GM12892 (cell line): Measurements from ENCODE around the gene SETMAR.

ENCODE experiments used
- DNase-seq: peaks from one replicate; pipeline ENCODE4 v3.0.0; 2011; ENCODE audit not compliant: insufficient read length
- FAIRE-seq: peaks from 2 replicates; lab custom pipeline; 2011; peaks lifted over from hg19 to GRCh38; lab: Jason Lieb, UNC
- POLR2A ChIP-seq: IDR thresholded peaks from 2 replicates; pipeline ENCODE4 v1.6.1; 2011; ENCODE audit warnings: low read depth, low read length, control low read depth
- POLR2AphosphoS5 ChIP-seq: IDR thresholded peaks from 2 replicates; pipeline ENCODE4 v1.6.1; 2011; ENCODE audit warnings: low read depth, low read length, control low read depth
- TAF1 ChIP-seq: IDR thresholded peaks from 2 replicates; pipeline ENCODE4 v1.6.1; 2011; ENCODE audit warnings: low read depth, mild to moderate bottlenecking, control low read depth, low read length, borderline replicate concordance

Gene SETMAR

DNA sequence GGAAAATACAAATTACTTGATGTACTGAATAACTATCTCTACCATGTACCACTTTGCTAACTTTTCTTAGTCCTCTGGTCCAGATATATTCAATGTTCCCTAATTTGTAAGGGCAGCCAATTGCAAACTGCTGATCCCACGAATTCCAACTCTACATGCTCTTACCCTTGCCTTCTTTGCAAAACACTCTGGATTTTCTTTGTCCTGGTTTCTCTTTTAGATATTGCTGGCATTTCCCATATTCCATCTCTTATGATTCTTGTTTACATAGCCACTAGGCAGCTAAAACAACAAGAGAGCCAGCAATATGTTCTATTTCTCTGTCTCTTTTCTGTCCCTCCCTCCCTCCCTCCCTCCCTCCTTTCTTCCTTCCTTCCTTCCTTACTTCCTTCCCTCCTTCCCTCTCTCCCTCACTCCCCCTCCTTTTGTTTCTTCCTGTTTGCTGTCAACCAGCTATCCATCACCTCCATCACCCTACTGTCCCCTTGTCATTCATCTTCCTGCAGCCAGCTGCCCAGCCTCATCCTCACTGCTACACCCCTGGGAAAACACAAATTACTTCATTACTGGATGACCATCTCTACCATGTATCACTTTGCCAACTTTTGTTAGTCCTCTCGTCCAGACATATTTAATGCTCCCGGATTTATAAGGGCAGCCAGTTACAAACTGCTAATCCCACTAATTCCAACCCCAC, 33.8 kb downstream of the SETMAR start:
- no peak for FAIRE-seq
- TF ChIP-seq TAF1 = no peak
- no peak for TF ChIP-seq POLR2AphosphoS5
- TF ChIP-seq POLR2A = no peak
- DNase-seq = no peak

DNA sequence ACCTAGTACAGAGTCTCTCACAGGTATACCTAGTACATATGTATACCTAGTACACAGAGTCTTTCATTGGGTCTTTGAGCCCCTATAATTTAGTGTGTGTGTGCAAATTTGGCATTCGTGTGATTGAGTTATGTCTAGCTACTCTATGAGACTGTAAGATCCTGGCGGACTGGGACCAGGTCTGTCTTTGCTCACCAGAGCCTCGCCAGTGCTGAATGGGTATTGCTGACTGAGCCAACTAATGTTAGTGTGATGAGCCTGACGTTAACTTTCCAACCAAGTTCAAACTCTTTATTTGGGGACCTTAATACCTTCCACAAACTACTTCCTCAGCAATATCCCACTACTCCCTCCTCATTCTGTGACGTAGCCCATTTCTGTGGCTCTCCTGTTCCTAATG, 35.6 kb downstream of the SETMAR start:
- FAIRE-seq (no peak), DNase-seq (no peak)

DNA sequence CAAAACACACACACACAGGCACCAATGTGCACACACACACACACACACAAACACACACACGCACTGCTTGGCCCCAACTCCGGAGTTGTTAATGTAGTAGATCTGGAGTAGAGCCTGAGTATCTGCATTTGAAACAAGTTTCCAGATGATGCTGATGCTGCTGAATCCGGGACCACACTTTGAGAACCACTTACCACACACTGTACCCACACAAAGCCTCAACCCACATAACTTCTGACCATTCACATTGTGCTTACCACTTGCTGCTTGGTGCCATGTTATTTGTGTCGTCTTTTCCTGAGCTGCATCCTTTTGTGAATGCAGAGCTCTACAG, 36.9 kb downstream of the SETMAR start:
- no peak for TF ChIP-seq POLR2AphosphoS5
- TF ChIP-seq TAF1 = no peak
- TF ChIP-seq POLR2A = no peak
- DNase-seq (no peak), FAIRE-seq (no peak)

More for the DNA sequence above, 35.6 kb downstream of the SETMAR start:
- TF ChIP-seq POLR2AphosphoS5 (no peak), TAF1 (no peak), POLR2A (no peak)

DNA sequence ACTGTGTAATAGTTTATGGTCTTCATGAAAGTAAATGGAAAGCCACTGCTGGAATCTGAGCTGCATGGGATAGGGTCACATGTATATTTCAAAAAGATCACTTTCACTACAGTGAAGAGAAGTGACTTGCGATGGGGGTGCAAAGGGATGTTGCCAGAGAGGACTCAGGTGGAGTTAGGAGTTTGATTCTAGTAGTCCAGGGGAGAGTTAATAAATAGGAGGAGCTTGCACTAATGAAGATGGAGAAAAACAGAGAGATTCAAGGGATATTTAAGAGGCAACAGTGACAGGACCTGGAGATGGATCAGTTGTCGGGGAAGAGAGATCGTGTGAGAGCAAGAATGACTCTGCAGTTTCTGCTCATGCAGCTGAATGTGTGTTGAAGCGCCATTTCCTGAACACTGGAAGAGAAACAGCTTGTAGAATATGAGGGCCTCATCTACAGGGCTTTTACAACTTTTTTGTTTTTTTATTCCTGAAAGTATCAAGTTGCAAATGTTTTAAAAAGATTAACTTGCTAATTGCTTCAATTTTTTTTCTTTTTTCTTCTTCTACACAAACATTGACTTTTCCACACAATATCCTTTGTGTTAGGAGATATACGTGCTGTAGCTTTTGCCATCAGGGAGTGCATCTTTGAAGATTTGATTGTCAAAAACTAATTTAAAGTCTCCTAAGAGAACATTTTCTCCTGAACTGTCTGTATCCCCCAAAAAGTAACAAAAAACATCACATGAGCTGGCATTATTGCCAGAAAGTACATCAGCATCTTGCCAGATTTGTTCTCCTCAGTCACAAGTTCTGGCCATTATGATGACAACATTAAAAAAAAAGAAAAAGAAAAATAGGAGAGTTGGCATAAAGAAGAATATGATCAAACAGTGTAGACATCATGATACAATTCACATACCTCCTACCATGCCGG, 37.5 kb downstream of the SETMAR start:
- TF ChIP-seq TAF1 = no peak
- no peak for TF ChIP-seq POLR2A
- TF ChIP-seq POLR2AphosphoS5 = no peak
- no peak for DNase-seq
- FAIRE-seq = no peak

DNA sequence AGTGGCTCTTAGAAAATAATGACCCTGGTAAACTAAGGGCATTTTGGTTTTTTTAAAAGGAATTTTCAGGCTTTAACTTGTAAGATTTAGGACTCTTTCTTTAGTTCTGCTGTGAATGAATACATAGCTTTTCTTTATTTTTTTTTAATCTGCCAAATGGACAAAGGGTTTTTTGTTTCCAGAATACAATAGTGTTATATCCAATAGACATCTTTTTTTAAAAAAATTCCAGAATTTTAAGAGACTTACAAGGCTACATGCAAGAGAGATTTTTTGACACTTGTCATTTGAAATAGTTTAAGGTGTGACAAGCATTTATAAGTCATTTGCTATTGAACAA, 38.1 kb downstream of the SETMAR start:
- DNase-seq (no peak), FAIRE-seq (no peak)
- TF ChIP-seq TAF1 = no peak
- TF ChIP-seq POLR2AphosphoS5 = no peak
- TF ChIP-seq POLR2A = no peak

DNA sequence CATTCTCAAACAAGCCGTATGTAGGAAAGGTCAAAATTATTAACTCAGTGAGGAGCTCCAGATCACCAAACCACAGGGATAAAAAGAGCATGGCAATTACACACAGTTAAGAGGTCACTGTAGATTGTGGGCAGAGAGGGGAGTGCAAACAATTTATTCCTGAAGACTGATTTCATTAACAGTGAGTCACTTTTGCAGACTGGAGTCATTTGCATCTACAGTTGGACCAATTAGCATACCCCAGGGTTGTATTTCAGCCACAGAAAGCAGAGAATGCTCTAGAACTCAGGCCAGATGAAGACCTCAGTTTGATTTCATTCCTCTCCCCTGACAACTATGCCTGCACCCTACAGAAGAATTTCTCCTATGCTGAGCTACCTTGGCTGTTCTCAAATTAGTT, 40.1 kb downstream of the SETMAR start:
- no peak for TF ChIP-seq POLR2AphosphoS5
- TF ChIP-seq POLR2A = no peak
- no peak for TF ChIP-seq TAF1
- DNase-seq = no peak
- no peak for FAIRE-seq

DNA sequence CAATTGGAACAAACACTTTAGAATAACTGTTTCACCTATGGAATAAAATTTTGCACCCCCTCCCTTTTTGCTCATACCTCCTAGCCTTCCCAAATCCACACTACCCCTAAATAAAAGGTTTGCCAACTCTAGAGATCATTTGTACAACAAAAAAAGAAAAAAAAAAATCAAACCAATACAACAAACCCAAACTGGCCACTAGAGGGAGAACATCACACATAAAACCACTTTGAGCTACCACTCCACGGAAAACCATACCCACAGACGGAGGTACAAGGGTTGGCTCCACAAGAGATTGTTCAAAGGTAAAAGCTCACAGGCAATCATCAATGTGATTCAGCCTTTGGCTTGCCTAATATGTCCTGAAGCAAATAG, 47.6 kb downstream of the SETMAR start:
- TF ChIP-seq TAF1 (no peak), POLR2A (no peak), POLR2AphosphoS5 (no peak)
- FAIRE-seq = peak; percentile 5
- peak; percentile 38 for DNase-seq

DNA sequence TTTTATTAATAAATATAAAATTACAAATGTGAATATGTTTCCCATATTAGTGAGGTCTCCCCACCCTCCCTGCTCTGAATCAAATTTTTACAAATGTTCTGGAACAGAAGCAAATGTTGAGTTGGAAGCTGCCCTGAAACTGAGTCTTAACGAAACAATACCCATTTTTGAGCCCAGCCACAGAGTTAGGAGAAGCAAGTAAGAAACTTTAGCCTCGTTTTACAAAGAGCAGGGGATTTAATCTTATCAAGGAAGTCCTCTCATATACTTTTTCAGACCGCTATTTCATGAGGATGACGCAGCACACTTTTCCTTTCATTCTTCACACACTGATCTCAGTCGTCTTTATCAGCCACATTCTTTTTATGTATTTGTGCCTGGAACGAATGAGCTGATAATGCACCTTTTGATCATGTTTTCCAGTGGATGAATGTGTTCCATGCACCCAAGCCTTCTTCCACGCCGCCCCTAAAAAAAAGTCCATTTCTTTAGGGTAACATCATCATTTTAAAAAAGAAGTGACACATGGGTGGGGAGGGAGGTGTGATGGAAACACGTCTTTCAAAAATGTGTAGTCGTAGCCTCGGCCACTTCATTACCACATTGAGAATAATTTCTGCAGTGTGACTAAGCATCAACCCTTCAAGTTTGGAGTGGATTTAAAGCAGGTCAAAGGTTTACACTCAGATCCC, 48.1 kb downstream of the SETMAR start:
- FAIRE-seq (no peak), DNase-seq (no peak)
- TF ChIP-seq POLR2AphosphoS5 (no peak), POLR2A (no peak), TAF1 (no peak)

DNA sequence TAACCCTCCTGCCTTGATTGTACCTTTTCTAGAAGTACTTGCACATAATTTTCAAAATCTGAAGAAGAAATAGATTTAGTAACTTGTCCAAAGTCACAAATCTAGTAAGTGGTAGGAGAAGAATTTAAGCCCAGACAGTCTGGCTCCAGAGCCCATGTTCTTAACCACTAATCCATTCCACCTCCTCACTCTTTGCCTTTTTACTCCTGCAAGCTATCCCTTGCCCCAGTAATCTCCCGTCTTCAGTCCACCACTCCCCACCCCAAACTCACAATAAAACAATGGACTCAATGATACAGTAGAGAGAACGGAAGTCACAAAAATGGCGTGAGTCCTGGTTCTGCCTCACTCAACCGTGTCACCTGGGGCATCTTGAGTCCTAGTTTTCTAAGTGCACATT, 48.7 kb downstream of the SETMAR start:
- FAIRE-seq (no peak), DNase-seq (no peak)

DNA sequence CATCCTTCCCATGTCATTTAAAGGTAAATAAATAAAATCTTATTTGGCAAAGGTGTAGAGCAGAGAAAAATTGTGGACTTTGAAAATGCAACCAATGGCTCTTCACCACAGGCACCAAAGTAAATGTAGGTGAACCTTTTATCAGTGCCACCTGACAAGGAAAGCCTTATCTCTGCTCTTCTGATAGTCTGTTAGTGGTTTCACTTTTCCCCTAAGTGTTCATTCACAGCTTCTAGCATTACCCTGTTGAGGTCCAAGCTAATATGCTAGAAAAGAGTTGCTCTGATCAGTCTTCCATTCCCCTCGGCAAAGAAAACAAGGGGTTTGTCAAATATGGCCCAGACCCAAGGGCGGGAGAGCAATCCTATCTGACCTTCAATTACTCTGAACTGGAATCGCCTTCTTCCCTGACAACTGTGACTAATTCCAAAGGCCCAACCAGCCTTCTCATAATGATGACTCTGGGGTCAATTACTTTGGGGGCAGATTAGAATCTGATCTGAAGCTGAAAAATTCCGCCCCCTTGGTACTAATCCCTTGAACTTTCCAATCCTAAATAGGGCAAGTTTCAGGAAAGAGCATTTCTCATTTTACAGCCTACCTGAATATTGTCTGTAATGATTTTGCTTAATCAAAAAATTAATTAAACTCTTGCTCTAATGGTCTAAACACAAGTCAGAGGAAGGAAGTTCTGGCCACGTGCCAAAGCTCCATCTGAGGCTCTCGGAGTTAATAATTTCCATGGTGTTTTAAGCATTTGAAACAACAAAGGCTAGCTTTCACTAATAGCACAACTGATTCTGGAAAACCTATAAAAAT, 52.4 kb downstream of the SETMAR start:
- FAIRE-seq (no peak), DNase-seq (no peak)
- TF ChIP-seq POLR2A (no peak), TAF1 (no peak), POLR2AphosphoS5 (no peak)

More for the DNA sequence above, 48.7 kb downstream of the SETMAR start:
- TF ChIP-seq POLR2A (no peak), POLR2AphosphoS5 (no peak)

DNA sequence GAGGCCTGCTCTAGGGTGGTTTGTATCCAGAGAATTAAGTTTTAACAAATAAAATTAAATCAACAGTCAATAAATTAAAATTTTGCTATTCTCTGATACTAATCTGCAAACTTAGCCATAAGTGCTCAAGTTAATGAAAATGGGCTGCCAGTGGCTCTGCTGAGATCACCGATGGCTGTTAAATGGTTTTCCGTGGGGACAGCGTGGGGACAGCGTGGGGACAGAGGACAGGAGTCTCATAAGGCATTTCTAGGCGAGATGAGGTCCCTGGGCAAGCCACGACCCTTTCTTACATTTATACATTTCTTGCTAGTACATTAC, 53.0 kb downstream of the SETMAR start:
- FAIRE-seq = no peak
- TF ChIP-seq TAF1 = no peak
- no peak for TF ChIP-seq POLR2A
- no peak for TF ChIP-seq POLR2AphosphoS5

More for the DNA sequence above, 53.0 kb downstream of the SETMAR start:
- no peak for DNase-seq
